ENCODE results near the gene TRIOBP.
"Not testable (repeated sequence)": the region's sequence is repeated elsewhere in the genome, so short reads cannot be mapped to it uniquely, and the experiment has no call there.

Gene TRIOBP

GRCh38 chr22:37717746-37718305, 21.0 kb downstream of the TRIOBP start:
- in situ Hi-C loops (cut with HindIII; ENCODE audit: low sequenced_read_pairs) = not testable (repeated sequence)

- in situ Hi-C loops (cut with HindIII; ENCODE audit: low sequenced_read_pairs) = no loop called here
Observed at GRCh38 chr22:37725551-37726240, 28.8 kb downstream of the TRIOBP start.

- in situ Hi-C loops (cut with HindIII; ENCODE audit: low sequenced_read_pairs) = no loop called here
Observed at GRCh38 chr22:37726241-37726887, 29.5 kb downstream of the TRIOBP start.

- in situ Hi-C loops (cut with HindIII; ENCODE audit: low sequenced_read_pairs) = no loop called here
Observed at GRCh38 chr22:37728620-37729019, 31.8 kb downstream of the TRIOBP start.

GRCh38 chr22:37731804-37732471, 35.1 kb downstream of the TRIOBP start:
- in situ Hi-C loops (cut with HindIII; ENCODE audit: low sequenced_read_pairs) = no loop called here

- in situ Hi-C loops (cut with HindIII; ENCODE audit: low sequenced_read_pairs) = no loop called here
Observed at GRCh38 chr22:37732699-37733607, 36.1 kb downstream of the TRIOBP start.

GRCh38 chr22:37733625-37734401, 37.0 kb downstream of the TRIOBP start:
- in situ Hi-C loops (cut with HindIII; ENCODE audit: low sequenced_read_pairs) = no loop called here

- in situ Hi-C loops (cut with HindIII; ENCODE audit: low sequenced_read_pairs) = no loop called here
Observed at GRCh38 chr22:37734402-37734700, 37.5 kb downstream of the TRIOBP start.

- in situ Hi-C loops (cut with HindIII; ENCODE audit: low sequenced_read_pairs) = no loop called here
Observed at GRCh38 chr22:37734964-37735451, 38.2 kb downstream of the TRIOBP start.

GRCh38 chr22:37739035-37739434, 42.2 kb downstream of the TRIOBP start:
- in situ Hi-C loops (cut with HindIII; ENCODE audit: low sequenced_read_pairs) = no loop called here

GRCh38 chr22:37739611-37740049, 42.8 kb downstream of the TRIOBP start:
- in situ Hi-C loops (cut with HindIII; ENCODE audit: low sequenced_read_pairs) = no loop called here

GRCh38 chr22:37740455-37741311, 43.8 kb downstream of the TRIOBP start:
- in situ Hi-C loops (cut with HindIII; ENCODE audit: low sequenced_read_pairs) = no loop called here

- in situ Hi-C loops (cut with HindIII; ENCODE audit: low sequenced_read_pairs) = no loop called here
Observed at GRCh38 chr22:37741312-37741795, 44.5 kb downstream of the TRIOBP start.

- in situ Hi-C loops (cut with HindIII; ENCODE audit: low sequenced_read_pairs) = no loop called here
Observed at GRCh38 chr22:37742376-37743171, 45.7 kb downstream of the TRIOBP start.

GRCh38 chr22:37744589-37744988, 47.7 kb downstream of the TRIOBP start:
- in situ Hi-C loops (cut with HindIII; ENCODE audit: low sequenced_read_pairs) = no loop called here

- in situ Hi-C loops (cut with HindIII; ENCODE audit: low sequenced_read_pairs) = no loop called here
Observed at GRCh38 chr22:37745548-37746365, 48.9 kb downstream of the TRIOBP start.
